ENCODE measurements around the gene ABR. TPM values are rescaled to one million over a fixed set of nuclear protein-coding genes. Genes with fewer than 3 reads are reported as not detected.

Gene ABR
- total and polyA plus RNA-seq, 2 of the 13 experiments (the other 11 are each of a cell fraction or from before 2014, with no cell fraction given) = 12.4 to 40.4 TPM

- TF ChIP-seq KIAA2018 (CRISPR knock-in tag; IDR thresholded peaks at IDR 0.05; ENCODE audit: borderline replicate concordance) (no peak), KAT7 (CRISPR knock-in tag; IDR thresholded peaks at IDR 0.05; ENCODE audit: borderline replicate concordance) (no peak), IKZF4 (CRISPR knock-in tag; IDR thresholded peaks at IDR 0.05; ENCODE audit: borderline replicate concordance, low read depth, not compliant biosample characterization) (no peak), ZNF609 (CRISPR knock-in tag; IDR thresholded peaks at IDR 0.05; ENCODE audit: borderline replicate concordance) (no peak), ISL2 (CRISPR knock-in tag; IDR thresholded peaks at IDR 0.05) (no peak), CENPX (CRISPR knock-in tag; IDR thresholded peaks at IDR 0.05) (no peak), RARA (CRISPR knock-in tag; IDR thresholded peaks at IDR 0.05) (no peak)
Observed at GRCh38 chr17:1036171-1036844, 143.5 kb downstream of the ABR start (continued).
